ENCODE measurements around the gene CYSTM1. TPM values are rescaled to one million over a fixed set of nuclear protein-coding genes. Genes with fewer than 3 reads are reported as not detected.

The CYSTM1 gene
- total and polyA plus RNA-seq, 10 donors = 25.8 to 78.3 (median 38.3) TPM

DNA sequence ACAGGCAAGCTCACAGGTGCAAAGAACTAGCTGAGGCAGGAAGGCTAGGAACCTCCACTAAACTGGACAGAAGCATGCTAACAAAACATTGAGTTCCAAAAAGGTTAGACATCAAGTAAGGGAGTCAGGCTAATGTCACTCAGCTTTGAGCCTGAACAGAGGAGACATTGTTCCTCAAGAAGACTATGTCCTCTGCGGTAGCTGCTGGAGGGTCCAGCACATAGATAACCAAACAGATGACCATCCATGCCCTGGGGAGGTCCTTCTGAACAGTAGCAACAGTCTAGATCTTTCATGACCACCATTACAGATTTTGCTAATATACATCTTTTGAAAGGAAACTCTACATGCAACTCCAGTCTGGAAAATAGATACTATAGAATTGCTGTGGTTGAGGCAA is 57.7 kb downstream of the CYSTM1 start:
- Histone ChIP-seq H3K27ac (no peak overlapping the region), H3K4me1 (peaks cover 0 to 40% (median 23%) of the 10 kb centered on the region in 6 donors), H3K36me3 (no peaks in the 10 kb centered on the region), H3K4me3 (no peak overlapping the region), H3K27me3 (replicated peaks in 1 of 7) (peaks cover 0 to 14% (median 0%) of the 10 kb centered on the region in 7 donors), H3K9me3 (no peaks in the 10 kb centered on the region)
- DNase-seq = no peak
- TF ChIP-seq POLR2AphosphoS5 (IDR thresholded peaks at IDR 0.05) (no peak), POLR2A (IDR thresholded peaks at IDR 0.05) (no peak)
- intact Hi-C loops (cut with DNase I; ENCODE audit: low total_unique reads) = no loop called here
- WGBS, 5 donors = 93 to 100% (median 100%) methylated on average over 1 of the region's 1 CpG

DNA sequence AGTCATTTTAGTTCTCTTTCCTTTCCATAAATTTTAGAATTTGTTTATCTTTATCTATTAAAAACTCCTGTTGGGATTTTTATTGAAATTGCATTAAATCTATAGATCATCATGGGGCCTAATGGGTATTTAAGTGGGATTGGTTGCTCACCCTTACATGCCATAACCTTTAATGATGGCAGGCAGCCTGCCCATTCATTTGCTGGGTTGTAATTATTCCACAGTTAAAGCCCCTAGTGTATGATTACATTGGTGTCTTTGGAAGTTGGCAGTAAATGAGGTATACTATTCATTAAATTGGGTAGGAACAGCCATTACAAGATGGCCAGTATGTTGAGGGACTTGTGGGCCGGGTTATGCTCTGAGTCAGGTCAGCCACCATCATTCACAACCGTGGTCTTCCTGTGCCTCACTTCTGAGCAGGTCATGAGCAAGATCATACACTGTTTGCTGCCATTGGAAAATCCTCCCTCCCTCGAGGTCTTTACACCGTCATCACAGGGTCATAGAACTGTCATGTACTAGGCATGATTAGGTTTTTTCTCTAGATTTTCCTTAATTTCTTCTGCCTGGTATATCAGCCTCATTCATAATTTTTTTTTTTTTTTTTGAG is 59.5 kb downstream of the CYSTM1 start:
- Histone ChIP-seq H3K4me3 (no peak overlapping the region), H3K36me3 (no peaks in the 10 kb centered on the region), H3K27me3 (replicated peaks in 1 of 7) (peaks cover 0 to 27% (median 0%) of the 10 kb centered on the region in 7 donors), H3K9me3 (no peaks in the 10 kb centered on the region), H3K4me1 (peaks cover 0 to 45% (median 24%) of the 10 kb centered on the region in 6 donors), H3K27ac (peak overlapping the region in 1 of 8 donors; percentile 78)
- no peak for TF ChIP-seq CTCF (IDR thresholded peaks at IDR 0.05 in 8 of 11, conservative IDR thresholded peaks at IDR 0.05 in 3 of 11)
- TF ChIP-seq POLR2AphosphoS5 (IDR thresholded peaks at IDR 0.05) = no peak
- TF ChIP-seq POLR2A (IDR thresholded peaks at IDR 0.05) = no peak
- no peak for DNase-seq
- intact Hi-C loops (cut with DNase I; ENCODE audit: low total_unique reads) = no loop called here
- 86 to 92% (median 90%) methylated on average over 4 of the region's 4 CpGs for WGBS, 5 donors

GRCh38 chr5:140235791-140236551 is 61.0 kb downstream of the CYSTM1 start:
- intact Hi-C loops (cut with DNase I; ENCODE audit: low total_unique reads) = no loop called here
- peak overlapping the region in 6 of 8 donors; percentile 2 to 78 (median 62) for H3K27ac ChIP-seq

More at GRCh38 chr5:140235791-140236551, 61.0 kb downstream of the CYSTM1 start:
- no peak for DNase-seq
- Histone ChIP-seq H3K36me3 (no peaks in the 10 kb centered on the region), H3K9me3 (no peaks in the 10 kb centered on the region), H3K4me1 (peaks cover 0 to 59% (median 34%) of the 10 kb centered on the region in 6 donors), H3K4me3 (no peak overlapping the region), H3K27me3 (replicated peaks in 1 of 7) (peaks cover 0 to 36% (median 0%) of the 10 kb centered on the region in 7 donors)
- TF ChIP-seq POLR2AphosphoS5 (IDR thresholded peaks at IDR 0.05) = no peak
- no peak for TF ChIP-seq POLR2A (IDR thresholded peaks at IDR 0.05)
- TF ChIP-seq CTCF (IDR thresholded peaks at IDR 0.05 in 8 of 11, conservative IDR thresholded peaks at IDR 0.05 in 3 of 11) = peak in 2 of 11 experiments; percentile 3 to 4
- WGBS, 5 donors = 38 to 75% (median 52%) methylated on average over 11 of the region's 11 CpGs
